Esophagus mucosa (tissue), 1 donor: ENCODE measurements around the gene HOXB8. TPM values are rescaled to one million over a fixed set of nuclear protein-coding genes. Genes with fewer than 3 reads are reported as not detected.

Experiments
- ATAC-seq: fragments of 200-7000 bp; cut with Tn5 transposase; one replicate; pipeline ENCODE4 v1.9.1; 2020
- total RNA-seq: library from RNA; stranded (reverse); gene quantifications from one replicate; pipeline ENCODE4 v1.2.4, GENCODE V29; 2023
- donor health status: DM: yes; HTN: yes; CAD: no.

The HOXB8 gene
- total RNA-seq, 1 donor from 2014 or later = not detected

- no peak for ATAC-seq
Observed at GRCh38 chr17:48596000-48596734, 18.9 kb downstream of the HOXB8 start.

- no peak for ATAC-seq
Observed at GRCh38 chr17:48595278-48595999, 19.7 kb downstream of the HOXB8 start.

GRCh38 chr17:48594538-48595277, 20.4 kb downstream of the HOXB8 start:
- ATAC-seq = no peak

- peak; percentile 71 for ATAC-seq
Observed at GRCh38 chr17:48593840-48594537, 21.1 kb downstream of the HOXB8 start.

- peak; percentile 26 for ATAC-seq
Observed at GRCh38 chr17:48593126-48593829, 21.8 kb downstream of the HOXB8 start, which contains the start of gene HOXB5. HOXB5 (minus strand) TSS chr17:48593779; CDS start chr17:48593682, 97 bp downstream.

- no peak for ATAC-seq
Observed at GRCh38 chr17:48592577-48592976, 22.5 kb downstream of the HOXB8 start.

- no peak for ATAC-seq
Observed at GRCh38 chr17:48592057-48592514, 23.0 kb downstream of the HOXB8 start.

GRCh38 chr17:48591255-48592056, 23.6 kb downstream of the HOXB8 start:
- no peak for ATAC-seq

GRCh38 chr17:48590607-48591161, 24.4 kb downstream of the HOXB8 start:
- no peak for ATAC-seq

GRCh38 chr17:48589831-48590606, 25.1 kb downstream of the HOXB8 start, which contains the start of gene HOXB3:
HOXB3 (minus strand) TSS chr17:48590241; CDS start chr17:48552474, 37,767 bp downstream.
- ATAC-seq = no peak

GRCh38 chr17:48589060-48589830, 25.8 kb downstream of the HOXB8 start:
- ATAC-seq = no peak

GRCh38 chr17:48588528-48588927, 26.6 kb downstream of the HOXB8 start:
- ATAC-seq = no peak

- no peak for ATAC-seq
Observed at GRCh38 chr17:48588074-48588415, 27.0 kb downstream of the HOXB8 start.

GRCh38 chr17:48587276-48588073, 27.6 kb downstream of the HOXB8 start:
- no peak for ATAC-seq

GRCh38 chr17:48586355-48587258, 28.5 kb downstream of the HOXB8 start:
- no peak for ATAC-seq

- no peak for ATAC-seq
Observed at GRCh38 chr17:48584223-48584741, 30.8 kb downstream of the HOXB8 start.
